Stomach (tissue), 9 donors: Measurements from ENCODE around the gene ZNF841. TPM values are rescaled to one million over a fixed set of nuclear protein-coding genes. Genes with fewer than 3 reads are reported as not detected.

Source experiments
- DNase-seq, 2 donors: peaks; one replicate each; pipeline versions ENCODE4 v3.0.0 to v3.0.0-alpha.2; 2013 to 2019
- H3K27ac ChIP-seq, 5 donors: fragments of 200-600 bp in 4 of 5; sonication (generic) in 4 of 5; one replicate each; pipeline ENCODE4 v1.5.1; 2013 to 2019; ENCODE audit warnings: mild to moderate bottlenecking in 1 of 5, moderate library complexity in 1 of 5
- H3K27me3 ChIP-seq, 3 donors: fragments of 200-600 bp; sonication (generic); one replicate each; pipeline ENCODE4 v1.5.1; 2017 to 2019; ENCODE audit warnings: mixed run types in 1 of 3
- H3K36me3 ChIP-seq, 4 donors: fragments of 200-600 bp; sonication (generic); 1 replicate in 3 of 4; 2 replicates in 1 of 4; pipeline ENCODE4 v1.5.1; 2016 to 2019
- H3K4me1 ChIP-seq, 4 donors: fragments of 200-600 bp; sonication (generic); one replicate each; pipeline ENCODE4 v1.5.1; 2016 to 2019
- H3K4me3 ChIP-seq, 4 donors: fragments of 200-600 bp; sonication (generic) in 3 of 4; one replicate each; pipeline ENCODE4 v1.5.1; 2016 to 2019; ENCODE audit warnings: mild to moderate bottlenecking in 1 of 4
- H3K9me3 ChIP-seq, 4 donors: fragments of 200-600 bp; sonication (generic); one replicate each; pipeline ENCODE4 v1.5.1; 2016 to 2019
- CTCF ChIP-seq, 7 experiments: fragments of 450-650 bp in 4 of 7; fragments of 200-600 bp in 3 of 7; sonication (generic) in 3 of 7; IDR thresholded peaks; one replicate each; pipeline ENCODE4 v1.5.1; 2016 to 2019; ENCODE audit warnings: antibody characterized with exemption in 7 of 7, control low read depth in 2 of 7, mild to moderate bottlenecking in 1 of 7
- EP300 ChIP-seq: sonication (generic); formaldehyde crosslinking; IDR thresholded peaks from one replicate; pipeline ENCODE4 v1.6.1; 2017; ENCODE audit warnings: antibody characterized with exemption
- POLR2A ChIP-seq, 4 donors: fragments of 450-650 bp; IDR thresholded peaks; one replicate each; pipeline ENCODE4 v1.6.1; 2016; ENCODE audit warnings: antibody characterized with exemption in 4 of 4, control low read depth in 2 of 4, mild to moderate bottlenecking in 1 of 4, moderate library complexity in 1 of 4
- POLR2AphosphoS5 ChIP-seq, 3 donors: sonication (generic); formaldehyde crosslinking; IDR thresholded peaks; one replicate each; pipeline ENCODE4 v1.6.1; 2016; ENCODE audit warnings: antibody characterized with exemption in 3 of 3
- WGBS, 5 donors: extraction: QIAGEN DNeasy Blood & Tissue Kit in 3 of 5; methylation state at CpG; one replicate each; pipeline versions ENCODE4 v1.1.5 to v1.1.7; 2013 to 2018; 5-methylcytosine and 5-hydroxymethylcytosine counted together
- intact Hi-C: fragments of 100-400 bp; cut with DNase I; formaldehyde crosslinking; loops from one replicate; pipeline ENCODE4 v1.15.1; 2023; ENCODE audit warnings: low total_unique reads
- polyA plus RNA-seq, 3 donors: library from polyadenylated mRNA; stranded (reverse); fragments of 200-250 nt; gene quantifications; one replicate each; pipeline ENCODE4 v1.2.3, GENCODE V29; 2013
- total RNA-seq, 5 donors: library from RNA; depleted of rRNA; stranded (reverse); fragments of >200 nt; gene quantifications; one replicate each; pipeline versions ENCODE4 v1.1.0 to v1.2.3, GENCODE V29; 2014 to 2016
- donor health status: healthy with polysubstance abuse.
- donor health status: Bipolar disorder and iron deficiency.
- donor health status: healthy.

ZNF841 gene
- total and polyA plus RNA-seq, 8 donors, result 4.3 to 47.4 (median 10.9) TPM

- peaks cover 68 to 100% (median 96%) of the 10 kb centered on the region in 4 donors for H3K9me3 ChIP-seq
- H3K4me1 ChIP-seq, result no peaks in the 10 kb centered on the region
- no peak for DNase-seq
- H3K27ac ChIP-seq, result no peak overlapping the region
- intact Hi-C loops, result no loop called here
- 96 to 98% (median 97%) methylated on average over 3 of the region's 3 CpGs for WGBS, 5 donors
- H3K4me3 ChIP-seq, result no peak overlapping the region
- TF ChIP-seq EP300, result no peak
- no peak for TF ChIP-seq POLR2A (IDR thresholded peaks at IDR 0.05)
- no peak for TF ChIP-seq POLR2AphosphoS5 (IDR thresholded peaks at IDR 0.05)
- TF ChIP-seq CTCF (IDR thresholded peaks at IDR 0.05), result no peak
- no peaks in the 10 kb centered on the region for H3K27me3 ChIP-seq
- H3K36me3 ChIP-seq, result peaks cover 83 to 100% (median 100%) of the 10 kb centered on the region in 4 donors
Observed at GRCh38 chr19:52120286-52120685, 24.7 kb upstream of the ZNF841 start.

- intact Hi-C loops, result no loop called here
- no peaks in the 10 kb centered on the region for H3K4me1 ChIP-seq
- no peak overlapping the region for H3K27ac ChIP-seq
- H3K4me3 ChIP-seq, result no peak overlapping the region
- no peaks in the 10 kb centered on the region for H3K27me3 ChIP-seq
- DNase-seq, result no peak
- H3K36me3 ChIP-seq, result peaks cover 56 to 75% (median 61%) of the 10 kb centered on the region in 4 donors
- 95 to 99% (median 98%) methylated on average over 12 of the region's 12 CpGs for WGBS, 5 donors
- H3K9me3 ChIP-seq, result peaks cover 94 to 100% (median 97%) of the 10 kb centered on the region in 4 donors
- no peak for TF ChIP-seq POLR2A (IDR thresholded peaks at IDR 0.05)
Observed at GRCh38 chr19:52115526-52116053, 20.0 kb upstream of the ZNF841 start.

- TF ChIP-seq POLR2AphosphoS5 (IDR thresholded peaks at IDR 0.05), result no peak
- H3K4me3 ChIP-seq, result no peak overlapping the region
- peaks cover 47 to 66% (median 52%) of the 10 kb centered on the region in 4 donors for H3K36me3 ChIP-seq
- no peaks in the 10 kb centered on the region for H3K4me1 ChIP-seq
- no peaks in the 10 kb centered on the region for H3K27me3 ChIP-seq
- DNase-seq, result no peak
- H3K27ac ChIP-seq, result no peak overlapping the region
- H3K9me3 ChIP-seq, result peaks cover 92 to 100% (median 97%) of the 10 kb centered on the region in 4 donors
- intact Hi-C loops, result no loop called here
- 94 to 98% (median 96%) methylated on average over 5 of the region's 5 CpGs for WGBS, 5 donors
Observed at GRCh38 chr19:52114691-52115090, 19.1 kb upstream of the ZNF841 start.

GRCh38 chr19:52112624-52113023, 17.1 kb upstream of the ZNF841 start:
- H3K9me3 ChIP-seq, result peaks cover 84 to 100% (median 97%) of the 10 kb centered on the region in 4 donors
- no peak overlapping the region for H3K27ac ChIP-seq
- H3K36me3 ChIP-seq, result peaks cover 26 to 46% (median 32%) of the 10 kb centered on the region in 4 donors
- no peaks in the 10 kb centered on the region for H3K27me3 ChIP-seq
- no peak for TF ChIP-seq POLR2AphosphoS5 (IDR thresholded peaks at IDR 0.05)
- no peak for TF ChIP-seq EP300
- no peak for TF ChIP-seq CTCF (IDR thresholded peaks at IDR 0.05)
- no peak for TF ChIP-seq POLR2A (IDR thresholded peaks at IDR 0.05)
- H3K4me3 ChIP-seq, result no peak overlapping the region
- 80 to 94% (median 90%) methylated on average over 3 of the region's 3 CpGs for WGBS, 5 donors
- no peaks in the 10 kb centered on the region for H3K4me1 ChIP-seq
- no peak for DNase-seq
- intact Hi-C loops, result no loop called here

GRCh38 chr19:52110780-52111179, 15.2 kb upstream of the ZNF841 start:
- Histone ChIP-seq H3K4me1 (no peaks in the 10 kb centered on the region), H3K27me3 (no peaks in the 10 kb centered on the region), H3K27ac (no peak overlapping the region), H3K36me3 (peaks cover 8 to 27% (median 15%) of the 10 kb centered on the region in 4 donors), H3K9me3 (peaks cover 67 to 100% (median 95%) of the 10 kb centered on the region in 4 donors), H3K4me3 (no peak overlapping the region)
- intact Hi-C loops, result no loop called here
- TF ChIP-seq POLR2AphosphoS5 (IDR thresholded peaks at IDR 0.05) (no peak), EP300 (no peak)
- DNase-seq, result no peak
- WGBS, 5 donors, result 88 to 94% (median 93%) methylated on average over 6 of the region's 6 CpGs

- H3K4me1 ChIP-seq, result no peaks in the 10 kb centered on the region
- no peak for DNase-seq
- H3K9me3 ChIP-seq, result peaks cover 4 to 85% (median 56%) of the 10 kb centered on the region in 4 donors
- TF ChIP-seq CTCF (IDR thresholded peaks at IDR 0.05) (no peak), POLR2AphosphoS5 (IDR thresholded peaks at IDR 0.05) (no peak), EP300 (no peak), POLR2A (IDR thresholded peaks at IDR 0.05) (no peak)
- intact Hi-C loops, result no loop called here
- H3K27me3 ChIP-seq, result no peaks in the 10 kb centered on the region
- no peaks in the 10 kb centered on the region for H3K36me3 ChIP-seq
- 95 to 98% (median 98%) methylated on average over 1 of the region's 1 CpG for WGBS, 5 donors
- no peak overlapping the region for H3K4me3 ChIP-seq
- H3K27ac ChIP-seq, result no peak overlapping the region
Observed at GRCh38 chr19:52102782-52103181, 7.2 kb upstream of the ZNF841 start.
